Effector memory CD4-positive, alpha-beta T cell (primary cell): ENCODE measurements around the gene GALNT17.

Source experiments
- DNase-seq, 3 donors: peaks; one replicate each; pipeline ENCODE4 v3.0.0-alpha.2; 2020
- H3K27ac ChIP-seq: 2 replicates; pipeline ENCODE4 v1.7.0; 2013; ENCODE audit warnings: mild to moderate bottlenecking, low read length, moderate library complexity; ENCODE audit not compliant: insufficient read depth, poor library complexity, severe bottlenecking
- H3K27me3 ChIP-seq: replicated peaks from 2 replicates; pipeline ENCODE4 v1.7.0; 2013; ENCODE audit warnings: mild to moderate bottlenecking, low read length; ENCODE audit not compliant: insufficient read depth, control insufficient read depth, poor library complexity, severe bottlenecking
- H3K36me3 ChIP-seq: 2 replicates; pipeline ENCODE4 v1.7.0; 2013; ENCODE audit warnings: mild to moderate bottlenecking, low read length, moderate library complexity; ENCODE audit not compliant: control insufficient read depth, insufficient read depth
- H3K4me1 ChIP-seq: 2 replicates; pipeline ENCODE4 v1.7.0; 2013; ENCODE audit warnings: low read length, mild to moderate bottlenecking; ENCODE audit not compliant: control insufficient read depth, insufficient read depth, poor library complexity, severe bottlenecking
- H3K4me3 ChIP-seq: 2 replicates; pipeline ENCODE4 v1.7.0; 2013; ENCODE audit warnings: low read length, low read depth, mild to moderate bottlenecking; ENCODE audit not compliant: insufficient read depth, poor library complexity, severe bottlenecking
- H3K9me3 ChIP-seq: 2 replicates; pipeline ENCODE4 v1.7.0; 2013; ENCODE audit warnings: mild to moderate bottlenecking, low read length, moderate library complexity; ENCODE audit not compliant: control insufficient read depth

GALNT17 gene

GRCh38 chr7:71270558-71270957 lies 138.6 kb downstream of the GALNT17 start:
- DNase-seq = no peak
- no peaks in the 10 kb centered on the region for H3K9me3 ChIP-seq

GRCh38 chr7:71271203-71271602 lies 139.3 kb downstream of the GALNT17 start:
- DNase-seq = no peak
- H3K4me1 ChIP-seq = no peaks in the 10 kb centered on the region
- no peak overlapping the region for H3K27ac ChIP-seq

More at GRCh38 chr7:71270558-71270957, 138.6 kb downstream of the GALNT17 start:
- Histone ChIP-seq H3K27ac (no peak overlapping the region), H3K4me1 (no peaks in the 10 kb centered on the region), H3K27me3 (no peaks in the 10 kb centered on the region), H3K4me3 (no peak overlapping the region), H3K36me3 (no peaks in the 10 kb centered on the region)

GRCh38 chr7:71272509-71273490 lies 140.9 kb downstream of the GALNT17 start:
- H3K4me1 ChIP-seq = no peaks in the 10 kb centered on the region
- no peaks in the 10 kb centered on the region for H3K27me3 ChIP-seq
- no peak for DNase-seq
- H3K9me3 ChIP-seq = no peaks in the 10 kb centered on the region
- H3K36me3 ChIP-seq = no peaks in the 10 kb centered on the region
- no peak overlapping the region for H3K27ac ChIP-seq
- no peak overlapping the region for H3K4me3 ChIP-seq

More at GRCh38 chr7:71271203-71271602, 139.3 kb downstream of the GALNT17 start:
- H3K36me3 ChIP-seq = no peaks in the 10 kb centered on the region
- no peaks in the 10 kb centered on the region for H3K9me3 ChIP-seq
- no peak overlapping the region for H3K4me3 ChIP-seq
- no peaks in the 10 kb centered on the region for H3K27me3 ChIP-seq

DNA sequence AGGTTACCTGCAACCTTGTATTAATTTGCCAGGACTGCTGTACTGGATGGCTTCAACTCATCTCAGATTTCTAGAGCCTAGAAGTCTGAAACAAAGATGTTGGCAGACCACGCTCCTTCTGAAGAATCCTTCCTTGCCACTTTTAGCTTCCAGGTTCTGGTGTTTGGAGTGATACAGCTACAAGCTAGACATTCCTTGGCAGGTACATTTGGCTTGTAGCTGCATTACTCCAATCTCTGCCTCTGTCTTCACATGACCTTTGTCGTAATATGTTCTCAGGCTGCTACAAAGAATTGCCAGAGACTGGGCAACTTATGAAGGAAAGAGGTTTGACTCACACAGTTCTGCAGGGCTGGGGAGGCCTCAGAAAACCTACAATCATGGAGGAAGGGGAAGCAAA lies 146.3 kb downstream of the GALNT17 start:
- no peak for DNase-seq
- Histone ChIP-seq H3K4me1 (no peaks in the 10 kb centered on the region), H3K36me3 (no peaks in the 10 kb centered on the region), H3K27ac (no peak overlapping the region), H3K4me3 (no peak overlapping the region), H3K27me3 (no peaks in the 10 kb centered on the region), H3K9me3 (no peaks in the 10 kb centered on the region)

GRCh38 chr7:71281261-71281660 lies 149.3 kb downstream of the GALNT17 start:
- Histone ChIP-seq H3K4me3 (no peak overlapping the region), H3K27me3 (no peaks in the 10 kb centered on the region), H3K27ac (no peak overlapping the region), H3K36me3 (no peaks in the 10 kb centered on the region), H3K4me1 (no peaks in the 10 kb centered on the region), H3K9me3 (no peaks in the 10 kb centered on the region)
- DNase-seq = no peak

- no peaks in the 10 kb centered on the region for H3K4me1 ChIP-seq
- H3K9me3 ChIP-seq = no peaks in the 10 kb centered on the region
- no peak for DNase-seq
- H3K4me3 ChIP-seq = no peak overlapping the region
- no peak overlapping the region for H3K27ac ChIP-seq
- no peaks in the 10 kb centered on the region for H3K27me3 ChIP-seq
- no peaks in the 10 kb centered on the region for H3K36me3 ChIP-seq
These were observed 151.9 kb downstream of the GALNT17 start for GRCh38 chr7:71283802-71284201.

DNA sequence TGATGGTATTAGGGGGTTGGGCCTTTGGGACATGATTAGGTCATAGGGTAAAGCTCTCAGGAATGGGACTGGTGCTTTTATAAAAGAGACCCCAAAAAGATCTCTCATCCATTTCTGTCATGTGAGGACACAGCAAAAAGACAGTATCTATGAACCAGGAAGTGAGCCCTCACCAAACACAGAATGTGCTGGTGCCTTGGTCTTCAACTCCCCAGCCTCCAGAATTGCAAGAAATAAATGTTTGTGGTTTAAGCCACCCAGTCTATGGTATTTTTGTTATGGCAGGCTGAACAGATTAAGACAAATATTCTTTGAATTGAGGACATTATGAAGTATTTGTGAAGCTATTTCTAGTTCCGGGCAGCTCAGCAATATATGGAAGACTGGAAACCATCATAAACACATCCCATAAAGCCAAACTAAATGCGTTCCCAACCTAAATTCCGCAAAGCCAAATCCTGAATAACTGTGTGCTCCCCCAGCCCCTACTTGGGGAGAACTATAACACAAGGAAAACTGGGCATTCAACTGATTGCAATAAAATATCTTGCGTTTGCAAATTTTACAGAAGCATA lies 153.7 kb downstream of the GALNT17 start:
- Histone ChIP-seq H3K36me3 (no peaks in the 10 kb centered on the region), H3K27me3 (no peaks in the 10 kb centered on the region), H3K9me3 (no peaks in the 10 kb centered on the region), H3K27ac (no peak overlapping the region), H3K4me3 (no peak overlapping the region), H3K4me1 (no peaks in the 10 kb centered on the region)
- no peak for DNase-seq

GRCh38 chr7:71286336-71286735 lies 154.4 kb downstream of the GALNT17 start:
- Histone ChIP-seq H3K9me3 (no peaks in the 10 kb centered on the region), H3K4me1 (no peaks in the 10 kb centered on the region), H3K4me3 (no peak overlapping the region), H3K36me3 (no peaks in the 10 kb centered on the region), H3K27ac (no peak overlapping the region), H3K27me3 (no peaks in the 10 kb centered on the region)
- no peak for DNase-seq

GRCh38 chr7:71286924-71287323 lies 155.0 kb downstream of the GALNT17 start:
- no peaks in the 10 kb centered on the region for H3K9me3 ChIP-seq
- no peak for DNase-seq
- H3K27ac ChIP-seq = no peak overlapping the region
- no peaks in the 10 kb centered on the region for H3K36me3 ChIP-seq
- no peak overlapping the region for H3K4me3 ChIP-seq
- H3K4me1 ChIP-seq = no peaks in the 10 kb centered on the region
- H3K27me3 ChIP-seq = no peaks in the 10 kb centered on the region

DNA sequence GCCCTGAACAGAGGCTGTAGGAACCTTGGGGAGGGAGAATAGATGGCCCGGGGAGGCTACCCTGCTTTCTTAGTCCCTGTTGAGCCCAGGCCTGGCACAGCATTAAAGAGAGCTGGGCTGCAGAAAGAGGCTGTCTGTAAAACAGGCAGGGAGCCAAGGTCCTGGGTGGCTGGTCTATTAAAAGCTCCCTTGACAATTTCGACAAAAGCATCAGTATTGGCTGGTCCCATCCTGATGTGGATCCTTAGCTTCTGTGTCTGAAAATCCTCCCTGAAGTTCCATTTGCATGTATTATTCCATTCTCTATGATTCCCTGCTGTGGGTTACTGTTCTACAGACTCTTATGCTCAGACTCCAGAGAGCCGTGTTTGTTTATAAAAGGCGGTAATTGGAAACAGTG lies 158.5 kb downstream of the GALNT17 start:
- Histone ChIP-seq H3K36me3 (no peaks in the 10 kb centered on the region), H3K4me3 (no peak overlapping the region), H3K4me1 (no peaks in the 10 kb centered on the region), H3K27ac (no peak overlapping the region), H3K9me3 (no peaks in the 10 kb centered on the region), H3K27me3 (no peaks in the 10 kb centered on the region)
- no peak for DNase-seq
